Activated CD8-positive, alpha-beta memory T cell treated with anti-CD3 and anti-CD28 coated beads, Interleukin-2, amount 50 U/mL, for 48 hours (primary cell): ENCODE results near the gene CCDC60.

Source experiments
- DNase-seq: peaks from one replicate; pipeline ENCODE4 v3.0.0-alpha.2; 2020

The CCDC60 gene

DNA sequence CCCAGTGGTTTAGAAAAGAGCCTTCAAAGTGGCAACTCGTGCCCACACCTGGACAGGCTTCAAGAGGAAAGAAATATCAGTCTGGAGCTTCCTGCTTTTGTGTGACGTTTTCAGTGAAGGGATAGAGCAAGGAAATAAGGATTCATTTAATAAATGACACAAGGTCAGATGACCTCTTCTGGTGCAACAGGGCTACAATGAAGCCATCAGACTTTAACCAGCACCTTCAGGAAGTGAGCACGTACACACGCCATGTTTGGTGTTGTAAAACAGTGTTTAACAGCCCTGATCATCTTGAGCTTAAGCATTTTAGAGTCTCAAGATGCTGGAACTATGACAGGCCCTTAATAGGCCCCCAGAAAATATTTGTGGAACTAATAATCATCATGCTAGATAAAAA lies 59.1 kb downstream of the CCDC60 start:
- DNase-seq: no peak

DNA sequence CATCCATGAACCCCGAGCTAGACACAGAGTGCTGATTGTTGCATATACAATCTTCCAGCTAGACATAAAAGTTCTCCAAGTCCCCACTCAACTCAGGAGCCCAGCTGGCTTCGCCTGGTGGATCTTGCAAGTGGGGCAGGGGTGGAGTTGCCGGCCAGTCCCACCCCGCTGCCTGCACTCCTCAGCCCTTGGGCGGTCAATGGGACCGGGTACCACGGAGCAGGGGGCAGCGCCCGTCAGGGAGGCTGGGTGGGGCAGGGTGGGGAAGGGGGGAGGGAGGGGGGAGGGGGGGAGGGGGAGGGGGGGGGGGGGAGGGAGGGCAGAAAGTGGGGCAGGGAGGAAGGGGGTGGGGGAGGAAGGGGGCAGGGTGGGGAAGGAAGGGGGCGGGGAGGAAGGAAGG lies 63.0 kb downstream of the CCDC60 start:
- DNase-seq: no peak

DNA sequence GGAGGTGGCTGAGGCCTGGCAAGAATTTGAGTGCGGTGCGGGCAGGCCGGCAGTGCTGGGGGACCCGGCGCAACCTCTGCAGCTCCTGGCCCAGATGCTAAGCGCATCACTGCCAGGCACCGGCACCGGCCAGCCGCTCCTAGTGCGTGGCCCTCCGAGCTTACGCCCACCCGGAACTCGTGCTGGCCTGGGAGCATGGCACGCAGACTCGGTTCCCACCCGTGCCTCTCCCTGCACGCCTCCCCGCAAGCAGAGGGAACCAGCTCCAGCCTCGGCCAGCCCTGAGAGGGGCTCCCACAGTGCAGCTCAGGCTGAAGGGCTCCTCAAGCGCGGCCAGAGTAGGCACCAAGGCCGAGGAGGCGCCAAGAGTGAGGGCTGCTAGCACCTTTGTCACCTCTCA lies 63.7 kb downstream of the CCDC60 start:
- DNase-seq: no peak

DNA sequence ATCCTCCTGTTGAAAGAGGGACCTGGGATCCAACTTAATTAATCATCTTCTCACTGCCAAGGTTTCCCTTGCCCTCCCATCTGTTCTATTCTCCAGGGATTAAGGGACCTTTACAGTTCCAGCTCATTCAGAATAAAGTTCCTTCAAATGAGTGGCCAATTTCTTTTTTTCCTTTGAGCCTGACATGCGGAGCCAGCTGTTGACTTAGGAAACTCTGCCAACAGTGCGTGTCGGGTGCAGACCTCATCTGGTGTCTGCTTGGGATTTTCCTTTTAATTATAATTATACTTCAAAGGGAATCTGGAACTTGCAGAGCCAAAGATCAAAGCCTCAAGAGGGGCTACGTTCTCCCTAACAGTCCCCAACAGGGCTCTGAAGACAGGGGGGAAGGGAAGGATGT lies 64.8 kb downstream of the CCDC60 start:
- DNase-seq: no peak

DNA sequence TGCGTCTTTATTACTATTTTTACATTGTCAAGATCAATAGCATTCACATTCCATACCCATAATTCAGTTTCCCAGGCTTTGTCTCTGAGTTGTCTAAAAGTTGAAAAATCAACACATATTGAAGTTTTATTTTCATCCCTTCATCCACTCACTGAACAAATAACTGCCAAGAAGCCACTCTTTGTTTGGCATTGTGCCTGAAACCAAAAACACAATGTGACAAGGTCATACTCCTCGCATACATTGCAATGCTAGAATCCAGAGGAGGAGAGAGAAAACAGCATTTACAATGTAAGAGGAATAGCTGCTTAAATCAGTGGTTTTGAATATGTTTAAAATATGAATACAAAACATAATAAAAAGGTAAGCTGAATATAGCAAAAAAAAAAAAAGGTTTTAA lies 71.8 kb downstream of the CCDC60 start:
- no peak for DNase-seq

DNA sequence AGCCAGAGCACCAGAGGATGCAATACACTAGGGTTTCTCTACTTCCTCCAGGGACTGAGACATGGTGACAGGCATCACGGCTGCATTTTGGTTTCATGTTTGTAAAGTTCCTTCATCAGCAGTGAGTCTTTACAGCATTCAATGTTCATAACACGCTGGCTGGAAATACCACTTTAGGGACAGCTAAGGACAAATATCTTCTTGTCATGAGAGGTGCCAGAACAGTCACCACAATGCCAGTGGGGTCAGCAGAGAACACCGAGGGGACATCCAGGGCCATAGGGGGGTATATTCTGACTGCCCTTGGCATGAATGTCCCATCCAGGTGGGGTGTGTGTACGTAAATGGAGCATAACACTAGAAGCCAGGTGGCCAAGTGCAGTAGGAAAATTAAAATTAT lies 72.3 kb downstream of the CCDC60 start:
- DNase-seq: no peak

DNA sequence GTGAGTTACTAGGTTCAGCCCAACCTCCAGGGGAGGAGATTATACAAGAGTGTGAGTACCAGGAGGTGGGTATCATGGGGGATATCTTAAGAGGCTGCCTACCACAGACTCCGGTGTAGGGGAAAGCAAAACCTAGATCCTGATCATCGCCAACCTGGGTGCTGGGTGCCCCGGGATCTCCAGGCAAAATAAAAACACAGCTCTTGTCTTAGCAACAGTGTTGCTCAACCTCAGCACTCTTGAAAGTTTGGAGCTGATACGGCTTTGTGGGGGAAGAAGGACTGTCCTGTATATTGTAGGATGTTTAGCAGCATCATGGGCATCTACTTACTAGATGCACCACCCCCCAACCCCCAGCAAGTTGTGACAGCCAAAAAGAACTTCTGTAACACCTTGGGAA lies 74.5 kb downstream of the CCDC60 start:
- DNase-seq: no peak

DNA sequence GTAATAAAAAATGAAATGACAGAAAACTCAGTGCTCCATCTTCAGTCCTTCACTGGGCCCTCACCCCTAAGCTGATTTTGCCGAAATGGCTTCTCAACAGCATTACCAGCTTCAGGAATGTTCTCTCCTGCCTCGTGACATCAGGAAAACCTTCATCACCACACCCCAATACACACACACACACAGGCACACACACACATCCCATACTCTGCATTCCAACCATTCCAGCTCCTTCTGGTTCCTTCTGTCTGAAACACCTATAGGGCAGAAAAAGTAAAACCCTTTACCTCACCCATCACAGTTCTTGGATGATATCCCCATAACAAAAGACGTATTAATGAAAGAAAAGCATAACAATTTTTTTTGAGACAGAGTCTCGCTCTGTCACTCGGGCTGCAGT lies 75.9 kb downstream of the CCDC60 start:
- DNase-seq: no peak

DNA sequence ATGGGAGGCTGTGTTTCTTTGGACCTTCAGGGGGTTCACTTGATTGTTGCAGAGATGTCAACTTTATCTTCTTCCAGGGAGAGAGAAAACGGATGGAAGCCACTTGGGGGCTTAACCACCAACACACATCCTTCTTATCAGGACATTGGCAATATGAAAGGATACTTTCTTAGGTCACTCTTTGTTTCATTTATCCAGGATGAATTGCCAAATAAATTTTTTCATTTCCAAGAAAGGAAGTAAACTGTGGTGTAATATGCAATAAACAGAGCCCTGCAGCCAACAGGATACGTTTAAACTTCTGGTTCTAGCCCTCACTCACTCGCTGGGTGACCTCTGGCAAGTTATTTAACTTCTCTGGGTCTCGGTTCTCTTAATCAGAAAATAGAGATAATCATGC lies 77.8 kb downstream of the CCDC60 start:
- DNase-seq: no peak

DNA sequence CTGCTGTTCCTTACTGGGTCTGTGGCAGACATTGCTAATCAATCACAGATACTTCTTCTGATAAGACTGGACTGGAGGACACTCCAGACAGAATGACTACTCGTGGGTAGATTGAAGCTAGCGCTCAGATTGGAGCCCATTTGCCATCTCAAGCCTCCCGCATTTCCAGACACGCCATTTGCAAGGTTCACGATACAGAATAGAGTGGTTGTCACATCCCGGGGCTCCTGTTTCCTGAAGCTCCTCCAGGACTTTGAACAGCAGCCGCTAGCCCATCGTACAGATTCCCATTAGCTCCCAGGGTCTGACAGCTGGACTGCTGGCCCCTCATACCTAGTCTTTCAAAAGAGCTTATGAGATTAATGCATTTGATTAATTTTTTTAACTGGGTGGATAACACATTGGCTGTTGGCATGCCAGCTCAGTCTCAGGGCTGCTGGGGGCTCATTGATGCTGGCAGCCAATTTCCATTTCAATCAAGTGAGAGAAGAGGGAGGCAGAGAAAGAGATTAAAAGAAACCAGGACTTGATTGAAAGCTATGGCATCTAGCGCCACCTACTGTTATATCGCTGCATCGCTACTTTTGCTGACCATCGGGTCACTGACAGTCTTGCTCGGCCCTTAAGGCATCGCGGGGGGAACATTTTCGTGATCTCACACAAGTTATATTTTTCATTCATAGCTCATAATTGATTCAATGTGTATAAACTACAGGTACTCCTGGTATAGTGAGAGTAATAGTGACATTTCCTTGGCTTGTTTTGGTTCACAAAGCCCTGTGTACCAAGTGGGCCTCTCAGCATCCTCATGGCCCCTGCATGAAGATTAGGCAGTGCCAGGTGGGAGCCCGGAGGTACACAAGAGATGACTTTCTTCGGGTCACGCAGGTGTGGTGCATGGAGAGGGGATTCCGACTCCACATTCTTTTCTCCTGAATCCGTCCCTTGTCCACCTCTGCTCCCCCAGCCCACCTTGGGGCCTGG lies 78.6 kb downstream of the CCDC60 start:
- DNase-seq: peak; percentile 76

DNA sequence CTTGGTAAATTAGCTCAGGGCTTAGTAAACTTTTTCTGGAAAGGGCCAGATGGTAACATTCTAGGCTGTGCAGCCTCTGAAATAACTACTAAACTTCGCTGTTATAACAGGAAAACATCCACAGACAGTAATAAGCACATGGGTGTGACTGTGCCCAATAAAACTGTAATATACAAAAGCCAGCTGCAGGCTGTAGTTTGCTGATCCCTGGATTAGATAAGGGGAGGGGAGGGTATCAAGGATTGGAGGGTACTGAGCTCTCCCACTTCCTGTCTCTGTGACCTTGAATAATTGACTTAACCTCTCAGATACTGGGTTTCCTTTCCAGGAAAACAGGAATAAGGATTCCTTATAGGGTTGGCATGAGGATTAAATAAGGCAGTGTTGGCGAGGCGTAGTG lies 81.2 kb downstream of the CCDC60 start:
- no peak for DNase-seq

DNA sequence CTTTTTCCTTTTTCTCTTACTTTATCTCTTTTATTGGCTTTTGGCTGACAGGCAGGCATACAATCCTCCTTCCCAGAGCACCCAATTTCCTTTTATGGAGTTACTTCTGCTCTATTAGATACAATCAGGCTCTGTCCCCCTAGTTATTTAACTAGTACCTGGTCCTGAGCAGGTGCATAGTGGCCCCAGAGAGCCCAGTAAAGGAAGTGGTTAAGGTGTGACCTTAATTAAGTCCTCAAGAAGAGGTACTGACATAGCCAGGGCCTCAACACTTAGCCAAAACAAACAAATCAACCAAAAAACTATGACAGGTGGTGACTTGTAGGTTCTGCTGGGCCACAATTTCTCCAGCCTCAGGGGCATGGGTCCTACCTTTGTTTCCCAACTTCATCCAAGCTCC lies 82.9 kb downstream of the CCDC60 start:
- no peak for DNase-seq

DNA sequence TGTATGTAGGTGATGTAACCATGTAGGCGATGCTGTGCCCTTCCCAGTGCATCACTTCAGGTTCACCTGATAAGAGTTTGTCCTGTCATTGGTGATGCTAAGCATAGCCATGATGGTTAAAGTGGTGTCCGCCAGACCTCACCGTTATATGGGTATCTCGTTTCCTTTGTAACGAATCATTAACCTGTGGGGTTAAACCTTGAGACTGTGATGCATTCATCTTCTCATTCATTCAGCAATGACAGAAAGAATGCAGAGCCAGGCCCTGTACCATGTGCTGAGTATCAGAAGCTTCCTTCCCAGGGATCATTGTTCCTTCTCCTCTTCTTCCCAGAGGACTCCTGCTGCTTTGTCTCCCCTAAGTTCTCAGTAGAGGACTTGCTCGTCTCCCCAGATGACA lies 84.9 kb downstream of the CCDC60 start:
- no peak for DNase-seq

DNA sequence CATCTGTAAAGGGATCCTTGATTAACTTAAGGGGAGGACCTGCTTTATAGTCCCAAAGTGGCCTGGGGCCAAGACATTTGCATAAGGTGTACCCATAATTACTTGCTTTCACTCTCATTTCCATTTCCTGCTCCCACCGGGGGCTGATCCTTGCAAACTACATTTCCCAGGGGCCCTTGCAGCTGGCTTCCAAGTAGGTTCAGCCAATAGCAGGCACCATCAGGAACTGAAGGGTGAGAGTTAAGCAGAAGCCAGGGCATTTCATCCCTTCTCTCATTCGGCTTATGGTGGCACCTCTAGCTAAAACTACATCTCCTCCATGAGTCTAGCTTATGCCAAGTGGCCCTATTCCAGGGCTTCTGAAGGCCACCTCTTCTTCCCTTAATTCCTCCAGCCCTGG lies 88.8 kb downstream of the CCDC60 start:
- no peak for DNase-seq

DNA sequence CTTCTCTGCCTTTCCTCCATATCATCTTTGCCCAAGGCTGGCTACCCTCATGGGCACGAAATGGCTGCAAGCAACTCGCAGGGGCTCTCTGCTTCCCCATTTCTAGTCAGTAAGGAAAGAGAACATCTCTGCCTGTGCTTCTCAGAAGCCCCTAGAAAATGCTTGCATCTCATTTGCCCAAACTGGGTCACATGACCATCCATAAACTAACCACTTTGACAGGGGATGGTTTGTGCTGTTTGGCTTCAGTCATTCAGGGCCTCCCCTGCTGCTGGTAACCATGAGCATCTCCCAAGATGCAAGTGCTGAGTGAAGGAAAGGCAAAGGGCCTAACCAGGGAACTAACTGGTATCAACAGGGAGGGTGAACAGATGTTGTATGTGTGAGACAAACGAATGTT lies 91.1 kb downstream of the CCDC60 start:
- no peak for DNase-seq

DNA sequence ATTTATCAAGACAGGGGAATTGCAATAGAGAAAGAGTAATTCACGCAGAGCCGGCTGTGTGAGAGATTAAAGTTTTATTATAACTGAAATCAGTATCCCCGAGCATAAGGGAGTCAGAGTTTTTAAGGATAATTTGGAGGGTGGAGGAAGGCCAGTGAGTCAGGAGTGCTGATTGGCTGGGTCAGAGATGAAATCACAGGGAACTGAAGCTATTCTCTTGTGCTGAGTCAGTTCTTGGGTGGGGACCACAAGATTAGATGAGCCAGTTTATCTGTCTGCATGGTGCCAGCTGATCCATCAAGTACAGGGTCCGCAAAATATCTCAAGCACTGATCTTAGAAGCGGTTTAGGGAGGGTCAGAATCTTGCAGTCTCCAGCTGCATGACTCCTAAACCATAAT lies 96.6 kb downstream of the CCDC60 start:
- no peak for DNase-seq

DNA sequence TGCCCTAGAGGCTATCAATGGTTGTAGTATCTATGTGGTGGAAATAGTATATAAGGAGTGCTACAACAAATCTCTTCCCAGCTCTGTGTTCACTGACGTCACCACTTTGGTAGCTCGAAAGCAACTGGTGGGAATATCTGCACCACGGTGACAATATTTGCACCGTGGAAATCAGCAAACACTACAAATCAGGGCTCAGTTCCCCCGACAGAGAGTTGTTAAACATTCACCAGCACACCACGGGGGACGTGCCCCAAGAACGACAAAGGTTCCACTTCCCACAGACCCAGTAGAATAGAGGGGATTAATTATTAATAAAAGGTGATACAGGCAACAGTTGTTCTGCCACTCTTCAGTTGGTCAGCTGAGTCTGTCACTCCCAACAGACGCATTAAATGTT lies 98.4 kb downstream of the CCDC60 start:
- DNase-seq: no peak

DNA sequence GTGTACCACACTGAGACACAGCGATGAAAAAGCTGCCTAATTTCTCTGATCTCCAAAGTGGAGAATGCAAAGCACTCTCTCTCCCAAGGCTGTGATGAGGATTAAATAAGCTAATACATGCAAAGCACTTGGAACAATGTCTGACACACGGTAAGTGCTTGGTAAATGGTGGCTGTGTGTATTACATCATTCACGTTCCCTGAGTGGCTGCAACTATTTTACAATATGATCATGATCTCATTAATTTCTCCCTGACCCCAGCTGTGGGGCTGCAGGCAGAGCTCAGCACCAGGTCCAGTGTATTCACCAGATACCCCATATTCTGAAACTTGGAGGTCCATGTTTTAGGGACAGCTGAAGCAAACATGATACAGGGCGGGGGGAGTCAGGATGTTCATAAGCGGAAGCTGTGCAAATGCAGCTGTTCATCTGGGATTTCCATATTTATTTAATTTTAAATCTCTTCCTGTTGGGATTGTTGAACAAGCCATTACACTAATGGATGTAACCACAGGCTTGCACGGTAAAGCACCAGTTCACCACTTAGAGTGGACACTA lies 106.4 kb downstream of the CCDC60 start:
- DNase-seq: no peak

DNA sequence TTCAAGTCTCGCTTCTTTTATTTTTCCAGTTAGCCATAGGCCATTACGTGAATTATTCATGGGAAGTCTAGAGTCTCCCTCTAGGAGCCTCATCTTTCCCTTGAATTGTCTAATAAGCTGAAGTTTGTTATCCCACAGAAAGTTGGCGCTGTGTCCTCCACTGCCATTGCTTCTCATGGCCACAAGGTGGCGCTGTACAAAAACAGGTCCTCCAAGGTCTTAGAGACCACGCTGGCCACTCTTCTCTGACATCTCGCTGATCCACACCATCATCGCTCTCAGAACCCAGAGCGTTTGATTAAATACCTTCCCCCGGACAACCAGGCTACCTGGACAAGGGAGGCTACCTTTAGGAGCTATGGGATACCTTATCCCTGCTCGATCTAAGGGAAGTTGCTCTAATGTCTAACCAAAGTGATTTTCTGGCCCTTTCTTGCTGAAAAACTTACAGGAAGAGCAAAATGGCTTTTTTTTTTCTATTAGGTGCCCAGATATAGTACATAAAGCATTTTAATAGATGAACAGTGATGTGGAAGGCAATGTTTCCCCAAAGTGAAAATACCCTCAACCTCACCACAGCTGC lies 110.0 kb downstream of the CCDC60 start:
- peak; percentile 74 for DNase-seq

DNA sequence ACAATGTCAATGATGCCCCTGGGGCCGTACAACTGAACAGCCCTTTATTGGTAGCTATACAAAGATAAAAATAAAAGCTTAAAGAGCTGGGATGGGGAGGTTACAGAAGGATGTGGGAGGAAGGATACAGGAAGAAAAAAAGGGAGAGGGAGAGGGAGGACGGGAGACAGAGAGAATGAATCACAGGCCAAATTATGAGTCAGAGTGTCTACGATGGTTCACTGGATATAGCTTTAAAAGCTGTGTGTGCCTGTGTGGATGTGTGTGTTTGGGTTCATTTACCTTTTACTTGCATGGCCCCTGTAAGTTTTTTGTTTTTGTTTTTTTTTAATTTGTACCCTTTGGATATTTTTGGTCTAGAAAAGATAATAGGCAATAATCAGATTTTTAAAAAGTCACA lies 111.9 kb downstream of the CCDC60 start:
- no peak for DNase-seq

DNA sequence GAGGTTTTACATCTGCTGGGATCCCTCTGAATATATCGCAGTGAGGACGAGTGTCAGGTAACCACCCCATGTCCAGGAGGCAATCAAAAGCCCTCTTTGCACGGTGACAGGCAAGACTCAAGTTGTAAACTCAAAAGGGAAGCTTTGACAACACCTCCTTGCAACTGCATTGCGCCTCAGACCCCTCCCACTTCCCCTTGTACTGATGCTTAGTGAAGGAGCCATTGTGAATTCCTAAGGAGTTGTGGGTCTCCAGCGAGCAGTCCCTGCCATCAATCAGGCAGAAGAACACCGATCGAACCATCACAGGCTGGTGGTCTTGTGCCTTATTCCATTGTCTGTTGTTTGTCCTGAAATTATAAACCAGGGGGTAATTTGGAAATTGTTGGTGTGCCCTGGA lies 112.6 kb downstream of the CCDC60 start:
- no peak for DNase-seq

DNA sequence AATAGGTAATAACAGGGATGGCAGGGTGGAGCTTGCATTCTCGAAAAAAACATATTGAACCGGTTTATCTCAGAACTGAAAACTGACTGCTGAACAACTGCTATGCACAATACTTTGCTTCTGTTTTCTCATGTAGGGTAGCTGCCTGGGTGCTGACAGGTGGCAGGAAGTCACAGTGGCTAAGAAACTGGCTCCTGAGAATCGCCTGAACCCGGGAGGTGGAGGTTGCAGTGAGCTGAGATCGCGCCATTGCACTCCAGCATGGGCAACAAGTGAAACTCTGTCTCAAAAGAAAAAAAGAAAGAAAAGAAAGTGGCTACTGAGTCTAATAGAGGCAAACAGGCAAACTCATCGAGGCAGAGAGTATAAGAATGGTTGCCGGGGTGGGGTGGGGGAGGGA lies 113.1 kb downstream of the CCDC60 start:
- no peak for DNase-seq

DNA sequence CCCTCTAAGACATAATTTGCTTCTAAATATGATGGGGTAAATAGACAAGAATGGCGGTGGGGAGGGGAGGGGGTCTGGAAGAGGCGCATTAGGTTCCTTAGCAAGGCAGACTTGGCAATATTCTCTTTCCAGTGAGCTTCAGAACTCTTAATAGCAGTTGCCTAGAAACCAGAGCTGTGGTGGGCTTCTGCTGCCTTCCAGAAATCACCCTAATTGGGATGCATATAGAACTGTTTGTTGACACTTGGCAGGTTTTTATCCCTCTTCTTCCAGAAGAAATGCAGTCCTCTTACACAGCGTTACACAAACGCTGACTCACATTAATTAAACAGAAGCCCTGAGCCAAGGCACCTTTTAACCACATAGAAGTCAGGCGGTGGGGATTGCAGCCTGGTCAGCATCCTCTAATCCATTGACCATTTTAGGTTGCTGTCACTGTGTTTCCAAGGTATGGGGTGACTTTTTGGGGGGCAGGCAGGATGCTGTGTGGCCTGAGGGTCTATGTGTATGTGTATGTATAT lies 114.1 kb downstream of the CCDC60 start:
- no peak for DNase-seq

DNA sequence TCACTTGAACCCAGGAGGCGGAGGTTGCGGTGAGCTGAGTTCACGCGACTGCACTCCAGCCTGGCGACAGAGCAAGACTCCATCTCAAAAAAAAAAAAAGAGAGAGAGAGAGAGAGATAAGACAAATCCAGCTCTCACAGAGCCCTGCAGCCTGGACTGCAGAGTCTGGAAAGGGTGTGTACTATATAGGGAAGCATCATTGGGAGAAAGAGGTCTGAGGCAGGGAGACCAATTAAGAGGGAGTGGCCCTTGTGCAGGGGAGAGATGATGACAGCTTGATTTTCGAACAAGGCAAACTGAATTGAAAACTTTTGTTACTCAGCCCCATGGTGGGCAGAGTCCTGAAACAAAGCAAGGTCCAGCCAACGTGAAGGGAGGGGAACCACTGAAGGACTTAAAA lies 116.2 kb downstream of the CCDC60 start:
- DNase-seq: no peak
